SKM-1 treated with dmso at 0.1 percent for 144 hours (cell line): ENCODE data around the gene TAF6L.
"Not testable (repeated sequence)": the region's sequence is repeated elsewhere in the genome, so short reads cannot be mapped to it uniquely, and the experiment has no call there.

ENCODE experiments used
- DNase-seq: peaks from one replicate; lab custom pipeline; 2025; ENCODE audit not compliant: unreplicated experiment; lab: John Stamatoyannopoulos, UW

TAF6L gene

GRCh38 chr11:62771144-62772021, at the start of gene TAF6L:
Gene TAF6L, plus strand, starts transcription at chr11:62771396. Its CDS starts 4,388 bp downstream, at chr11:62775784.
- DNase-seq = peak; percentile 83

GRCh38 chr11:62721994-62722393, 49.2 kb upstream of the TAF6L start:
- DNase-seq = no peak

DNA sequence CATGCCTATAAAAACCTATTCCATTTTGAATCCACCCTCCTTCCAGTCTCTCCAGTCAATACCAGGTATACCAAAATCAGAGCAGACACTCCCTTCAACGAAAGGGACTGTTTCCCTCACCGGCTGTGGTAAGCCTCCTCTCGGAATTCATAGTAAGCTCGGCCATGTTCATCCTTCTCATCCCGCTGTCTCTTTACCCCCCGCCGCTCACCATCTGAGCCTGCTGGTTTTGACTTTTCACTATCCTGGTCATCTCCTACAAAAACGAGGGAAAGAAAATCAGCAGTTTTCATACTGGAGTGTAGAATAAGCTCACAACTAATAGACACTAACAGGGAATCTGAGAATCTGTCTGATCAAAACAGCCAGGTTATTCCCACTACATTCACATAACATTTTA, 47.0 kb upstream of the TAF6L start:
- DNase-seq = no peak

- DNase-seq = no peak
Measured at GRCh38 chr11:62725646-62726045, 45.5 kb upstream of the TAF6L start.

GRCh38 chr11:62726156-62726914, 44.9 kb upstream of the TAF6L start:
- DNase-seq = no peak

DNA sequence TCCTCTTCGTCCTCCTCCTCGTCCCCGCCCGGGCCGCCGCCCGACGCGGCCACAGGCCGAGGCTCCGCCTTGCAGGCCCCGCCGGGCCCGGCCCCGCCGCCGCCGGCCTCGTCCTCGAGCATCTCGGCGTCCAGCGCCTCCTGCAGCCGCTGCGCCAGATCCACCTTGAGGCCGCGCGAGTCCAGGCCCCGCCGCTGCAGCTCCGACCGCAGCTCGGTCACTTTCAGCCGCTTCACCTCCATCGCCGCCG, 44.4 kb upstream of the TAF6L start:
- no peak for DNase-seq

DNA sequence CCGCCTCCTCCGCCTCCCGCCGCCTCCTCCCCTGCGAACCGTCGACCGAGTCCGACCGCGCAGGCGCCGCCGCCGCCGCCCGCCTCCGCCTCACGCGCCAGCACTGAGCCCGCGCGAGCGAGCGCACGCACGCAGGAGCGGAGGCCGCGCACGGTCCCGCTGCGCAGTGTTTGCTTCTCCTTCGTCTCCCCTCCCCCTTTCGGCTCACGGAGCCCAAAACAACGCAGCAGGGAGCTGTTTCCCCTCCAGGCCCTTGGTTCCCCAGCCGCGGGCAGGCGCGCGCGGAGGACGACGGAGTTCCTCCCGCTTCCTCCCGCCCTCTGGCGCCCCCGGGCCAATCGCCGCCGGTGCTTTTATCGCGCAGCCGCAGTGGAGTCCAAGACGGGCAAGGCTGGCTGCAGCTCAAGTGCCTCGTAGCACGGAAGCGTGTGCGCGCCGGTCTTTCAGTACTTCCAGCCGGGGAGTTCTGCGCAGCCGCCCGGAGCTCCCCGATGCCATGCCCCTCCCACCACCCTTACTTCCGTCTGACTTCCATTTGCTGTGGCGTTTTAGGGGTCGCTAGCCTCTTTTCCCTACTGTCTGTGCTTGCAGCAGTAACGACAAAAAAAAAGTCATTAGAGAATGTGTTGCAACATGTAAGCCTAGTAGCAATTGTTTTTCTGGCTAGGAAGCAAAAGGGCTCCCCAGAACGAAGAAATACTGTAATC, 43.9 kb upstream of the TAF6L start, which contains the start of gene HNRNPUL2:
HNRNPUL2 (minus strand) TSS at position 293 of the 707 bp plus-strand sequence. CDS start 301 bp downstream, outside the sequence.
- DNase-seq = peak; percentile 99

GRCh38 chr11:62727872-62728170, 43.4 kb upstream of the TAF6L start:
- DNase-seq = peak; percentile 95

GRCh38 chr11:62728171-62728988, 42.8 kb upstream of the TAF6L start, which contains the start of gene TTC9C:
Gene TTC9C, plus strand, starts transcription at chr11:62728486. Its CDS starts 363 bp downstream, at chr11:62728849.
- peak; percentile 88 for DNase-seq

GRCh38 chr11:62730076-62730475, 41.1 kb upstream of the TAF6L start:
- DNase-seq = not testable (repeated sequence)

- no peak for DNase-seq
Measured at GRCh38 chr11:62732830-62733229, 38.4 kb upstream of the TAF6L start.

- no peak for DNase-seq
Measured at GRCh38 chr11:62737196-62737595, 34.0 kb upstream of the TAF6L start.

- DNase-seq = no peak
Measured at GRCh38 chr11:62747475-62748160, 23.6 kb upstream of the TAF6L start.

- not testable (repeated sequence) for DNase-seq
Measured at GRCh38 chr11:62749931-62750330, 21.3 kb upstream of the TAF6L start.

GRCh38 chr11:62752177-62752785, 18.9 kb upstream of the TAF6L start:
- DNase-seq = no peak

DNA sequence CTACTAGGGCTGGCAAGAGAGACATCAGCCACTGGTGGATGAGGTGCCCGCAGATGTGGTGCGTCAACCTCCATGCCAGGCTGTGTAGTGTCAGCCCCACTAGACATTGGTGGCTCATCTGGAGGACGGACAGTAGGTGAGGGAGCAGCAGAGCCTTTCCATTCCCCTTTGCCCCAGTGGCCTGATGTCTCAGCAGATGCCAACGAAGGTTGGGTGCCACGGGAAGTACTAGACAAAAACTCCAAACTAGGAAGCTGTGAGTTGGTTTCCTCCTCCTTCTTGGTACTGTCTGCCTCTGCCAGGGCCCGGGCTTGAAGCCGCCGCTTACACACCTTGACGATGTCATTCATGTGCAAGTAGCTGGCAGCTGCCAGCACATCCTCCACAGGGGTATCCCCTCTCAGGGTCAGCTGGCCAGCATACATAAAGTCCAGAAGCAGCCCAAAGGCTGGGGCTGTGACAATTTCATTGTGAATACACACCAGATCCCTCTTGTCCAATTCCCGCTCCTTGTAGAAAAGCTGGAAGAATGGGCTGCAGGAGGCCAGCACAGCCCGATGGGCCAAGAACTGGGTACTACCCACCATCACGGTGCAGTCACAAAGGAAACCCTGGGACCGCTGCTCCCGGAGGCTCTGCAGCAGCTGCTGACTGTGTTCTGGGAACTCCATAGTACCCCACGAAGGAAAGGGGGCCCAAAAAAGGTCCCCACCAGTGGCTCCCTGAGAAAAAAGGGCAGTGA, 18.0 kb upstream of the TAF6L start:
- no peak for DNase-seq

DNA sequence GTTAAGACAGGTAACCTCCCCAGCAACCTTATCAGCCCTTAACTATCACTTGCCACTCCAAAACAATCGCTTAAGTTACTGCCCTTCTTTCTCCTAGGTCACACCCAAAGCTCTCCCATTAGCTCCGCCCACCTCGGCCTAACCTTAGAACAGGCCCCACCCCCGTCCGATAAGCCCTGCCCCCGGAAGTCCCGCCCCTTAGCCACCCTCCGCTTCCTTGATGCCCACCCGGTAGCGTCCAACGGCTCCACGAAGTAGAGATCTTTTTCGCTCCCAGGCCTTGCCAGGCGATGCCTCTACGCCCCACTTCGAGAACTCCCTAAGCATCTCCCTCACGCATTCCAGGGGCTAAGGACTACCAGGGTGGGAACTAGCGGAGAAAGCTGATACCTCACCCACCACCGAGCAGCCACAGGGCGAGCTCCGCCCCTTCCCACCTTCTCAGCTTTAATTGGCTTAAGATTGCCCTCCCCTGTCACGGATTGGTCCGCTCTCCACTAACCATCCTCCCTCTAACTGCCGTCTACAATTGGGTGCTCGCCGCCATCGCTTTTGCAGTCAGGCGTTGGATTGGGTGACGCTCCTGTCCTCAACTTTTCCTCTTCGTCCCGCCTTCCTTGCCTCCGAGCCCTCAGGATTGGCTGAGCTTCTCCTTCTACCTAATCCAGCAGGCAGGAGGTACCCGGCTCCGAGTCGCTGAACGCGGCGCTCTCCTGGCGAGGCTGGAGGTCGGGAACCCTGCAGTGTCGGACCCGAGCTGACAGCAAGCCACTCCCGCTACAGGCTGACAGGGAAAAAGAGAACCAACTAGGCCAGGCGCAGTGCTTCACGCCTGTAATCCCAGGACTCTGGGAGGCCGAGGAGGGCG, 17.2 kb upstream of the TAF6L start, which contains the start of gene ZBTB3:
ZBTB3 (minus strand) TSS at position 425 of the 868 bp plus-strand sequence. CDS start 496 bp downstream, outside the sequence.
- DNase-seq = peak; percentile 100

DNA sequence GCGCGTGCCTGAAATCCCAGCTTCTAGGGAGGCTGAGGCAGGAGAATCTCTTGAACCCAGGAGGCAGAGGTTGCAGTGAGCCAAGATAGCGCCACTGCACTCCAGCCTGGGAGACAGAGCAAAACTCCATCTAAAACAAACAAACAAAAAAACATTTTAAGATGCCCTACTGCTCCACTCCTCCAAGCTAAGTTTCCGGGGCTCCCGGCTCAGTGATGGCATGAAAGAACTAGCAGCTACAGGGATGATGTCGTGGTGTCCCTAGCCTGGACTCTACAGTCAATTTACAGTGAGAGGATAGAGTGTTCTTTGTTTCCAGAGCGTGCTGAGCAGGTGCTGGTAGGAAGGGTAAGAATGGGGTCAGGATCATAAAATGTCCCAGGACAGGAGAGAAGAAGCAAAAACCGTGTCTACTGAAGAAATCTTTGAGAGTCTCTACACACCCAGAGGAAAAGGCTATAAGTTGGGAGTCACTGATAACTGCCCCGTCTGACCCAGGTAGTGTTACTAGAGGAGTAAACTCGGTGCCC, 16.0 kb upstream of the TAF6L start:
- DNase-seq = no peak
